ENCODE results near the gene METTL25.

The METTL25 gene

GRCh38 chr12:82415402-82415801, 57.1 kb downstream of the METTL25 start:
- Histone ChIP-seq H3K4me2 (ENCODE audit: low read depth, low read length, poor library complexity, severe bottlenecking) (no peak overlapping the region), H3K9me3 (ENCODE audit: insufficient read depth, low read depth, low read length) (no peaks in the 10 kb centered on the region), H3K4me1 (ENCODE audit: insufficient read depth, low read length, poor library complexity, severe bottlenecking) (no peaks in the 10 kb centered on the region), H3F3A (ENCODE audit: low read depth) (no peaks in the 10 kb centered on the region), H3K9me2 (replicated peaks; ENCODE audit: low read depth, low read length) (no peaks in the 10 kb centered on the region), H3K9ac (ENCODE audit: low read depth, low read length, poor library complexity, severe bottlenecking) (no peak overlapping the region), H3K27me3 (ENCODE audit: insufficient read depth, low read length, poor library complexity, severe bottlenecking) (no peaks in the 10 kb centered on the region), H3K79me2 (ENCODE audit: insufficient read depth, low read length) (no peaks in the 10 kb centered on the region), H3K36me3 (ENCODE audit: insufficient read depth, low read length) (no peaks in the 10 kb centered on the region), H4K20me1 (ENCODE audit: insufficient read depth, low read length, poor library complexity, severe bottlenecking) (no peaks in the 10 kb centered on the region), H2AFZ (ENCODE audit: low read length) (no peak overlapping the region), H3K4me3 (ENCODE audit: low read length, poor library complexity, severe bottlenecking) (no peak overlapping the region)
- no peak for TF ChIP-seq CTCF (conservative IDR thresholded peaks at IDR 0.05; ENCODE audit: low read length)
- no peak for TF ChIP-seq EZH2phosphoT487 (IDR thresholded peaks at IDR 0.05; ENCODE audit: borderline replicate concordance)

- H3K9me3 ChIP-seq (ENCODE audit: insufficient read depth, low read depth, low read length) = no peaks in the 10 kb centered on the region
- H2AFZ ChIP-seq (ENCODE audit: low read length) = no peak overlapping the region
- H3K9me2 ChIP-seq (replicated peaks; ENCODE audit: low read depth, low read length) = no peaks in the 10 kb centered on the region
- H3K27me3 ChIP-seq (ENCODE audit: insufficient read depth, low read length, poor library complexity, severe bottlenecking) = no peaks in the 10 kb centered on the region
- TF ChIP-seq CTCF (conservative IDR thresholded peaks at IDR 0.05; ENCODE audit: low read length) = no peak
- no peak for TF ChIP-seq EZH2phosphoT487 (IDR thresholded peaks at IDR 0.05; ENCODE audit: borderline replicate concordance)
- H3K79me2 ChIP-seq (ENCODE audit: insufficient read depth, low read length) = no peaks in the 10 kb centered on the region
- H3F3A ChIP-seq (ENCODE audit: low read depth) = no peaks in the 10 kb centered on the region
- no peak overlapping the region for H3K9ac ChIP-seq (ENCODE audit: low read depth, low read length, poor library complexity, severe bottlenecking)
- H3K36me3 ChIP-seq (ENCODE audit: insufficient read depth, low read length) = no peaks in the 10 kb centered on the region
- H3K4me3 ChIP-seq (ENCODE audit: low read length, poor library complexity, severe bottlenecking) = no peak overlapping the region
- peak overlapping the region; percentile 48 for H3K4me2 ChIP-seq (ENCODE audit: low read depth, low read length, poor library complexity, severe bottlenecking)
- H4K20me1 ChIP-seq (ENCODE audit: insufficient read depth, low read length, poor library complexity, severe bottlenecking) = no peaks in the 10 kb centered on the region
- H3K4me1 ChIP-seq (ENCODE audit: insufficient read depth, low read length, poor library complexity, severe bottlenecking) = peaks cover 23% of the 10 kb centered on the region
Measured at GRCh38 chr12:82425241-82425640, 66.9 kb downstream of the METTL25 start.

GRCh38 chr12:82426081-82426480, 67.8 kb downstream of the METTL25 start:
- Histone ChIP-seq H3K4me2 (ENCODE audit: low read depth, low read length, poor library complexity, severe bottlenecking) (peak overlapping the region; percentile 48), H2AFZ (ENCODE audit: low read length) (no peak overlapping the region), H3K27me3 (ENCODE audit: insufficient read depth, low read length, poor library complexity, severe bottlenecking) (no peaks in the 10 kb centered on the region), H3K4me3 (ENCODE audit: low read length, poor library complexity, severe bottlenecking) (peak overlapping the region; percentile 1), H3K9me2 (replicated peaks; ENCODE audit: low read depth, low read length) (no peaks in the 10 kb centered on the region), H4K20me1 (ENCODE audit: insufficient read depth, low read length, poor library complexity, severe bottlenecking) (no peaks in the 10 kb centered on the region), H3K9me3 (ENCODE audit: insufficient read depth, low read depth, low read length) (no peaks in the 10 kb centered on the region), H3K79me2 (ENCODE audit: insufficient read depth, low read length) (no peaks in the 10 kb centered on the region), H3F3A (ENCODE audit: low read depth) (no peaks in the 10 kb centered on the region), H3K9ac (ENCODE audit: low read depth, low read length, poor library complexity, severe bottlenecking) (no peak overlapping the region), H3K36me3 (ENCODE audit: insufficient read depth, low read length) (no peaks in the 10 kb centered on the region), H3K4me1 (ENCODE audit: insufficient read depth, low read length, poor library complexity, severe bottlenecking) (peaks cover 23% of the 10 kb centered on the region)
- TF ChIP-seq EZH2phosphoT487 (IDR thresholded peaks at IDR 0.05; ENCODE audit: borderline replicate concordance) (no peak), CTCF (conservative IDR thresholded peaks at IDR 0.05; ENCODE audit: low read length) (no peak)

Measured in Loucy (cell line).